Inferior parietal cortex (tissue), 1 donor: ENCODE measurements around the gene VPS35L.
"Not testable (repeated sequence)": the region's sequence is repeated elsewhere in the genome, so short reads cannot be mapped to it uniquely, and the experiment has no call there.

Source experiments
- DNase-seq: peaks from one replicate; pipeline ENCODE4 v3.0.0-alpha.2; 2016; ENCODE audit errors: extremely low spot score

Gene VPS35L

DNA sequence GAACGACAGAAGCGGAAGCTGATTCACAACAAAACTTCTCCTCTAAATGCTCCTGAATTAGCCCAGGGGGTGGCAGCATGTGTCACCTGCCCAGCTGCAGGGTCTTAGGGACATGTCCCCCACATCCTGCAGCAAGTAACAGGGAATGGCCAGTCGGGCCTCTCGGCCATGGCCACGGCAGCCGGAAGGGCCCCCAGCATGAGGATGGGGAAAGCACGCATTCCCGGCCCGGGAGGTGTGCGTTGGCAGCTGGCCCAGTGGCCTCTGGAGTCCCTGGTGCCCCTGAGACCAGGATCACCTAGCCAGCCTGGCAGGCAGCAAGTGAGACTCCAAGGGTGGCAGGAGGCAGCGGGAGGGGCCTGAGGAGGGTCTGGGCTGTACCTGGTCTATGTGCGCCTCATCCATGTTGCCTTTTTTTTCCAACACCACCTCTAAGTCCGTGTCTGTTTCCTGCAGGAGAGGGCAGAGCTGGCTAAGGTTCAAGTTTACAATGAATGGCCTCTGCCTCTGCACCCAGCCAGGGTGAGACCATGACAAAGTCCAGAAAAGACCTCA, 155.6 kb downstream of the VPS35L start:
- no peak for DNase-seq

DNA sequence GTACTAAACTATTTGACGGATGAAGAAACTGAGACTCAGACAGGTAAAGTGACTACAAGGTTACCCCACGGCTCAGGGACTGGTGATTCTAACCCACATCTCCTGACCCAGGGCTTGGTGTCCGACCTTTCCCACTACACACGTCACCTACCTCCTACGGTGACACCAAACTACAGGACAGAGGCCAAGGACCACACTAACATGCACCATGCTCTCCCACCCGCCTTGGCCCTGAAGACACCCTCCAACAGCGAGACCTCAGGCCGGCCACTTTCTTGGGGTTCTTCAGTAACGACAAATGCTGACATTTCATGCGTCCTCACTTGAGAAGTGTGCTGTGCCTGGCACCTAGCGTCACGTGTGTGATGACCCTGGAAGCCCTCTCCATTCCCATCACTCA, 156.1 kb downstream of the VPS35L start:
- DNase-seq = no peak

DNA sequence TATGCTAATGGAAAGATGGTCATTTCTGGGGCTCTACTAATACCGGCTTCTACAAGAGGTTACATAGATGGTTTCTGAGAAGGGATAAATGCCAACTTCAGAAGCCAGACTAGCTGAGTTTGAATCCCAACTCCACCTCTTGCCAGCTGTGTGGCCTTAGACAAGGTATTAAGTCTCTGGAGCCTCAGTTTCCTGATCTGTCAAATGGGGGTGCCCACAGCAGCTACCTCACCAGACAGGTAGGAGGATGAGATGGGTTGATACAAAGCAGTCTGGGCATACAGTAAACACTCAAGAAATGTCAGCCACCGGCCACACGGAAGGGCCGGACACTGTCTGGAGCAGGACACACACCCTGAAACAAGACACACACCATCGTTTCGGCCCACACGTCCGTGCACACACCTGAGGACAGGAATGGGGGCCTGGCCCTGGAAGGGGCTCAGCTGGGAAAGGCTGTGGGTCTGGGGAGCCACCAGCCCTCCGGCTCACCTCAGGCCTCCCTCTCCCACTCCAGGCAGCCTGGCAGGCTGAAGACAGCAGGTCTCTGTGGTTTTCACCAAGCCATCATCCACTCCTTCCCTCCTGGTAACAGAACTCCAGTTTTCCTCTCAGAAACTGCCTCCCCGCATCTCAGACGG, 157.0 kb downstream of the VPS35L start:
- no peak for DNase-seq

DNA sequence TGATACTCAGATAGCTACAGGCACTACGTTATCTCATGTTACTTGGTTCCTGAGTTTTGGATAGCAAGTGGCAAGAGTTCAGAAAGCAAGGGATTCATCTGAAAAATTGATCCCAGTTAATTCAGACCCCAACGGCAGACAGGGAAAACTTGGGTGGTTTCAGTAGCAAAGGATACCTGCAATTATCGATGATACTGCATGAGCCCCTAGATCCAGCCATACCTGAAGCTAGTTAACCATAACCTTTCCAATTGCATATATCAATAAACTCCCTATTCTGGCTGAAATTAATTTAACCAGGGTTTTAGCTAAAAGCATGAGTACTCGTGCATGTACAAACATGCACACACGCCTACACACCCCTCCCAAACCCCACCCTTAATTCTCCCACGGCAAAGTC, 158.2 kb downstream of the VPS35L start:
- DNase-seq = no peak

DNA sequence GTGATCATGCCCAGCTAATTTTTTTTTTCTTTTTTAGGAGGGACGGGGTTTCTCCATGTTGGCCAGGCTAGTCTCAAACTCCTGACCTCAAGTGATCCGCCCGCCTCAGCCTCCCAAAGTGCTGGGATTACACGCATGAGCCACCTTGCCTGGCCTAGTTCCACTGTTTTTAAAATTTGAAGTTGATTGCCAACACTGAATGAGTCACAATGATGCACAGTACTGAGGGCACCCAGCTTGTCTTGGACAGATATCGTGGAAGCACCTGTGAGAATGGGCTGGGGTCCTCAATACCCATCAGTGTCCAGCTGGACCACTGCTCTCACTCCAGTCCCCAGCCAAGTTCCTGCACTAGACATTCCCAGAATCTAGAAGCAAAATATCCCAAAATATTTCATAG, 160.1 kb downstream of the VPS35L start:
- DNase-seq = no peak

DNA sequence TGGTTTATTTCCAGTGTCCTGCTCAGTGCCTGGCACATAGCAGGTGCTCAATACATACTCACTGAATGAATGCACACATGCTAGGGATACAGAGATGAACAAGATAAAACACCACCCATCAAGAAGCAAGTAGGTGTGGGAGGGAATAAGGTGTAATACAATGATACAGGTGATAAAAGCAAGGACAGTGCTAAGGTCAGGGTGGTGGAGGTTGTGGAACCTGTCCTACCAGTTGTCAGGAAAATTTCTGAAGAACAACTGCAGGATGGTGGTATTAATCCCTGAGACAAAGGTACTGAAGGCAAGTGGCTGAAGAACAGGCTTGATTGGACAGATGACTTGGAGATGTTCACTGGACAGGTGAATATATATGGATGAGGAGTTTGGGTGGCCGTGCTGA, 160.7 kb downstream of the VPS35L start:
- no peak for DNase-seq

DNA sequence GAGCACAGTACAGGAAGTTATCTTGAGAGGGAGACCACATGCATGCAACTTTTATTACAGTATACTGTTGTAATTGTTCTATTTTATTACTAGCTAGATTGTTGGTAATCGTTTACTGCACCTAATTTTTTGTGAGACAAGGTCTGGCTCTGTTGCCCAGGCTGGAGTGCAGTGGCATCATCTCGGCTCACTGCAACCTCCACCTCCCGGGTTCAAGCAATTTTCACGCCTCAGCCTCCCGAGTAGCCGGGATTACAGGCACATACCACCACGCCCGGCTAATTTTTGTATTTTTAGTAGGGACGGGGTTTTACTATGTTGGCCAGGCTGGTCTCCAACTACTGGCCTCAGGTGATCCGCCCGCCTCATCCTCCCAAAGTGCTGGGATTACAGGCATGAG, 161.2 kb downstream of the VPS35L start:
- DNase-seq = not testable (repeated sequence)

DNA sequence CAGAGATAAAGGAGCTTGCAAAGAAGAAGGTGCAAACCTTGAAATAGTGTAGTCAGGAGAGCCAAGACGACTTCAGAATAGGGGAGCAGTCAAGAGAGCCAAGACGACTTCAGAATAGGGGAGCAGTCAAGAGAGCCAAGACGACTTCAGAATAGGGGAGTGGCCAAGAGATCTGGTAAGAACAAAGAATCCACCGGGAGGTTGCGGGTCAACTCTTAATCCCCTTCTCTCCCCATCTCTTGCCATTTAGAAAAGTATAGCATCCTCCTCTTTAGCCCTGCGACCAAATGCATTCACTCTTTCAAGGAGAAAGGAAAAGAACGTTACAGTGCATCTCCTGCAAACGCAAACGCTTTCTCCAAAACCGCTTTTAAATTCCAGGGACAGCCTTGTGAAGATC, 161.8 kb downstream of the VPS35L start:
- DNase-seq = no peak

DNA sequence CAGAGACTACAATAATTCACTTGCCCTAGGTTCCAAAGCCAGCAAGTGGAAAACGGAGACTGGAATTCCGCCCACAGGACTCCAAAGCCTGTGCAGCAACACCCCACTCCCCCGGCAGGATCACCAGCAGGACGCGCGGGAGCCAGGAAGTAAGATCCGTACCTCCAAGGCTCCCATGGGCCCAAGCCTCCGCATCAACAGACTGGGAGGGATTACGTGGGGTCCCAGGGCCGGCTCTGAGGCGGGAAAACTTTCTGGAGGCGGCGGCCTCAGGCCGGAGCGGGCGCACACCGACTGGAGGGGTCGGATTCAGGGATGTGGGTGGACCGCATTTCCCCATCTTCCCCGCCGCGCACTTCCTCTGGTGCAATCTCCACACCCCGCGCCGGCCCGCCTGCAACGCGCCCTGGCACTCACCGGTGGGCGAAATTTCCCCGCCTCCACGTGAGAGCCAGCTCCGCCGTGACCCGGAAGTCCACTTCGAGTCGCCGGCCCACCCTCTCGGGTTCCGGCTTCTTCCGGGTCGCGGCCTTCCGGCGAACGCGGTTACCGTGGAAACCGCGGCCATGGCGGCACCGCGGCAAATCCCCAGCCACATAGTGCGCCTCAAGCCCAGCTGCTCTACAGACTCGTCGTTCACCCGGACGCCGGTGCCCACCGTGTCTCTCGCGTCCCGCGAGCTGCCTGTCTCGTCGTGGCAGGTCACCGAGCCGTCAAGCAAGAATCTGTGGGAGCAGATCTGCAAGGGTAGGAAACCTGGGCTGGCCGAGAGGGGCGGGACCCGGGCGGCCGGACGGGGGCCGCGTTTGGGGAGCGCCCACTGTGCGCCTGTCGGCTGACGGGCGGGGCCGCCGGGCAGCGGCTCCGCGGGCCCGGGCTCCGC, 162.5 kb downstream of the VPS35L start, which contains the start of the genes IQCK and KNOP1:
Gene IQCK, plus strand, starts transcription at position 531 of the 883 bp plus-strand sequence. Its CDS starts 36 bp downstream, at position 567.
Gene KNOP1, minus strand, starts transcription at position 487 of the 883 bp plus-strand sequence. CDS start 3,192 bp downstream, outside the sequence.
- peak; percentile 89 for DNase-seq

DNA sequence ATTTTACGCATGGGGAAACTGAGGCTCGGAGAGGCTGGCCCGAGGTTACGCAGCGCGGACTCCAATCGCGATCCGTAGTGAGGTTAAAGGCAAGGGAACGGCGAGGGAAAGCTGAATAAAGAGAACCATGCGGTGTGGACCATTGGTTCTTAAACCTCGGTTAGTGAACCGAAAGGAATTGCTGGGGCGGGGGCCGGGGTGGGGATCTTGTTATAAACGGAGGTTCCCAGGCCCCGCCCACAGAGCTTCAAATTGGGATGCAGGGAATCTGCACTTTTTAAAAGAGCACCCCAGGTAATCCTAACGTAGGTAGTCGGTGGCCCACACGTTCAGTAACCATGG, 163.1 kb downstream of the VPS35L start:
- no peak for DNase-seq

DNA sequence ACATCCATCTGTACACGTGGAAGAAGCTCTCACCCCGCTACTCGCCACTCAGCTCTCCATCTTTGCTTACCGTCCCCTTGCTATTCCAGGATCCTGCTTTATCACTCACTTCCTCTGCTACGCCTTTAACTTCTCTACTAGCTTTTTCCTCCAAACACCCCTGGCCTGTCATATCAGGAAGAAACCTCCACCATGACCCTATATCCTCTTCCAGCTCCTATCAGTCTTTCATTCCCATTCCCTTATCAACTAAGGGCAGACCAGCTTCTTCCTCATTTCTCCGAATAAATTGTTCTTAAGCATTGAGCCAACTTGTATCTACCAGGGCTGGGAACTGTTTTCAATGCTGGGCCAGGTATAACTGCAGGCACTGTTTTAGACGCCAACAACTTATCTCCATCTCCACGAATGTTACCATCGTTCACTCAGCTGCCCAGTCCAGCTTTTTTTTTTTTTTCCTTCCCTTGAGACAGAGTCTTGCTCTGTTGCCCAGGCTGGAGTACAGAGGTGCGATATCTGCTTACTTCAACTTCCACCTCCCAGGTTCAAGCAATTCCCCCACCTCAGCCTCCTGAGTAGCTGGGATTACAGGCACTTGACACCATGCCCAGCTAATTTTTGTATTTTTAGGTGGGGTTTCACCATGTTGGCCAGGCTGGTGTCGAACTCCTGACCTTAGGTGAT, 166.9 kb downstream of the VPS35L start:
- no peak for DNase-seq

DNA sequence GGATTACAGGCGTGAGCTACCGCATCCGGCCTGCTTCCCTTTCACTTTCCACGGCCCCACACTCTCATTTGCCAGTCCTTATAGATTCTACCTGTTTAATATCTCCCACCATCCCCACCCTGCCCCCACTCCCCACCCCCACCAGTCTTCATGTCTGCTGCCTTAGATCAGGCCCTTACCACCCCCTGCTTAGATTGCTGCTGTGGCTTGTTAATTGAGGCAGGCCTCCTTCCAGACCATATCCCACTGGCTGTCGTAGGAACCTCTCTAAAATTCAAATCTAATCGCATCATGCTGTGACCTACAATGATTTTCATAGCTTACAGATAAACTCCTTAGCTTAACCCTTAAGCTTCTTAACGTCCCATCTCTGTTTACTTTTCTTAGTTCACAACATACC, 167.5 kb downstream of the VPS35L start:
- no peak for DNase-seq

DNA sequence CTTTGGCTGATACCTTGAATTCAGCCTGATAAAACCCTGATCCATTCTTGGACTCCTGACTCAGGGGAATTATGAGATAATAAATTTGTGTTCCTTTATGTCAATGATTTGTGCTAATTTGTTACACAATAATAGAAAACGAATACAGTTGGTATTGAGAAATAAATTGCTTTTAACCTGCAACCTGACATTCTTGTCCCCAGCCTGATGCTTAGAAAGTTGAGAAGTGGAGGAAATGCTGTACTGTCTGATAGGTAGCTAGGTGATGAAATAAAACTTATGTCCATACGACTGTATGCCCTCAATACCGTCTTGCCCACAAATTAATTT, 173.1 kb downstream of the VPS35L start:
- no peak for DNase-seq

DNA sequence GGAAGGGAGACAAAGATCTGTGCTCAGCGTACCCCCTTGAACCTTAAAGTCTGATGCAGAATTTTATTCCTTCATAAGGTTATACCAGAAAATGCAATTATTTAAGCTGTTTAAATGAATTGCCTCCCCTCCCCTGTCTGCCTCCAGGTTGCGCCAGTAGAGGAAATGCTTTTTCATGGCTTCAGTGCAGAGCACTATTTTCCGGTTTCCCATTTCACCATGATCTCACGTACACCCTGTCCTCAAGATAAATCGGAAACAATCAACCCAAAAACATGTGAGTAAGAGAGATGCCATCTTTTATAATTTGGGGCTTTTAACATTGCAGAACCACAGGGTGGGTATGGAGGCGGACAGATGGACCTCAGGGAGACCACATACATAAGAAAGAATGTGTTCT, 178.0 kb downstream of the VPS35L start:
- no peak for DNase-seq

DNA sequence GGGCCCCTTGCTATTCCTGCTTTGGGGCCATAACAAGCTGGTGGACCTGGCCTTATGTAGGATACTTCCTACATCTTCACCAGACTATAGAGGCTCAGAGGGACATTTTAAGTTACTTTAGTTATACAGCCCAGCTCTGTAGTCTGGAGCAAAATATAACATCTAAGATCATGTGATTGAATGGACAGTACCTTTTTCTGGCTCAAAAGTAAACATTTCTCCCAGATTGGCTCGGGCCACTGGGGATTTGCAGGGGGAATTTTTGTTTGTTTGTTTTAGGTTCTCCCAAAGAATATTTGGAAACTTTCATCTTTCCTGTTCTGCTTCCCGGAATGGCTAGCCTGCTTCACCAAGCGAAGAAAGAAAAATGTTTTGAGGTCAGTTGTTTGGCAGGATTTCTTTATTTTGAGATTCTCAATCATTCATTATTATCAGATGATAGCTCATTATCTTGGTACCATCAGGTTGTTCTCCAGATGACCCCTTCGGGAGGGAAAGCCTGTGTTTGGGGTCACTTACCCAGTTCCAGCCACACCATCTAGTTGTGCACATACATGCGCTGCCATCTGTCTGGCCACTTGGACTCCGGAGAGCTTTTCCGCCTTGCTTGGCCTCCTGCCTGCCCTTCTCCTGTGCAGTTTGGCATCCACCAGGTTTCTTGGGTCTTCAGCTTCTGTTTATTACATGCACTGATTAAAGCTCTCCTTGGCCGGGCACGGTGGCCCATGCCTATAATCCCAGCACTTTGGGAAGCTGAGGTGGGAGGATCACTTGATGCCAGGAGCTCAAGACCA, 179.8 kb downstream of the VPS35L start:
- DNase-seq = no peak

DNA sequence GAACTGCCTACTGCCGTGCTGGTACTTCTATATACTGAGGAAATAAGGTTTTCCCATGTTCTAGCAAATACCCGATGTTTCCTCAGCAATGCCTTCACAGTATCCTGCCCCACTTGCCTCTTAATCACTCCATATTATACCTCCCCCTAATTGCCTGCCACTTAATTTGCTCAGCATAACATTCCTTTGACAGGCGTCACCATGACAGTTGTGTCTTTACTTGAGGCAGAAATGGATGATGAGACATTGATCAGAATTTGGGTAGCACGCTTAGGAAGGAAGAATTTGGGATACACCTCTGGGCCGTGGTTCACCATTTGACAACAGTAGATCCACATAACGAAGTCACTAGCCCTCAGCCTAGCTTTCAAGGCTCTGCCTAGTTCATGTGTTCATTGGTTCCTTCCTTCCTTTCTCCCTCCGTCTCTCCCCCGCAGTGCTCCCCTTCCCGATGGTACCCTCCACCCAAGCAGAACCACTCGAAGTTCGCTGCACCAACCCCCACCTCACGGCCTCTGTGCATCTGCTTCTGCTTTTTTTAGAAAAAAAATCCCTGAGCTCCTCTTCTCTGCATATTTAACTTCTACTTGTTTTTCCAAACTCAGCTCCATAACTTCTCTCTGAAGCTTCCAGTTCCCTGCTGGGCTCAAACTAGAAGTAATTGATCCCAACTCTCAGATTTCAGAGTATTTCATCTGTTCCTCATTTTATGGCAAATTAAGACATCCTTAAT, 182.0 kb downstream of the VPS35L start:
- DNase-seq = no peak

DNA sequence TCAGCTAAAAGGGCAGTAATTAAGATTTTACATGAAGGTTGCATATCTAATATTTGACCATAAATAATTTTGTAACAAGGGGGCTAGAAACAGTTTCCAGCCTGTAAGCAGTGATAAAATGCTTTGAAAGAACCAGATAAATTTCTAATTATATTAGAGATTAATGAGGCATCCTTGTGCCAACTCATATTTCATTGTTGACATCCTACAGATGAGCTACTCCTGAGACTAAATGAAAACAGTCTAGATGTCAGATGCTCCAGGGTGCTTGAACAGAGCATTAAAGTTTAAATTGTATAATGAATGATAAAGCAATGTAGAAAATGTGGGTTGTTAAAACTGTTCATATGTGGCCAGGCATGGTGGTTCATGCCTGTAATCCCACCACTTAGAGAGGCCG, 185.9 kb downstream of the VPS35L start:
- DNase-seq = no peak

DNA sequence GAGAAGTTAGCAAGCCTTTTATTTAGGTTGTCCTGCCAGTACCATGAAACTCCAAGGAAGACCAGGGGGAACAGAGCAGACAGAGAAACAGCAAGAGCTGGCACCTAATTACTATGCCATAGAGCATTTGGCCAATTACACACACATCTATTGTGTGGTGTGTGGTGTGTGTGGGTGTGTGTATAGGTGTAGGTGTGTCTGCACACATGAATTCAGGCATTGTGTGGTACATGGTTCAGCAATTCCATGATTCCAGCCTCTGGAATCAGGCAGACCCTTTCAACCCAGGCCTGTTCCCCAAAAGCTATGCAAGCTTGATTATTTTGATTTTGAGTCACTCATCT, 188.3 kb downstream of the VPS35L start:
- no peak for DNase-seq

DNA sequence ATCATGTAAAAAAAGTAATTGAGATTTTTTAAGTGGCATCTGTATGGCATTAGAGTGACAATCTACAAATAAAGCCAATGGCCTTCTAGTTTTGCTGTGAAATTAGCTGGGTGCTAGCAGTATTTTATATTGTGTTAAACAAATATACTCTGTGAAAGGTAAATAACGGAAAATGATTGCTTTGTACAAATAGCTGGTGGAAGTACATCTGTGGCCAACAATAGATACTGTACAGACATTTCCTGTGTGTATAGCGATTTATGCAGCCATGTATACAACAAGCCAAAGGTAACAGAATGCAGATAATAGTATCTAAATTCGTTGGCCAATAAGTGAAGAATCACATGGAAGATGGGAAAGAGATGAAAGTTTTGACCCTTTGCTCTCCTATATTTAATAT, 189.2 kb downstream of the VPS35L start:
- DNase-seq = no peak

DNA sequence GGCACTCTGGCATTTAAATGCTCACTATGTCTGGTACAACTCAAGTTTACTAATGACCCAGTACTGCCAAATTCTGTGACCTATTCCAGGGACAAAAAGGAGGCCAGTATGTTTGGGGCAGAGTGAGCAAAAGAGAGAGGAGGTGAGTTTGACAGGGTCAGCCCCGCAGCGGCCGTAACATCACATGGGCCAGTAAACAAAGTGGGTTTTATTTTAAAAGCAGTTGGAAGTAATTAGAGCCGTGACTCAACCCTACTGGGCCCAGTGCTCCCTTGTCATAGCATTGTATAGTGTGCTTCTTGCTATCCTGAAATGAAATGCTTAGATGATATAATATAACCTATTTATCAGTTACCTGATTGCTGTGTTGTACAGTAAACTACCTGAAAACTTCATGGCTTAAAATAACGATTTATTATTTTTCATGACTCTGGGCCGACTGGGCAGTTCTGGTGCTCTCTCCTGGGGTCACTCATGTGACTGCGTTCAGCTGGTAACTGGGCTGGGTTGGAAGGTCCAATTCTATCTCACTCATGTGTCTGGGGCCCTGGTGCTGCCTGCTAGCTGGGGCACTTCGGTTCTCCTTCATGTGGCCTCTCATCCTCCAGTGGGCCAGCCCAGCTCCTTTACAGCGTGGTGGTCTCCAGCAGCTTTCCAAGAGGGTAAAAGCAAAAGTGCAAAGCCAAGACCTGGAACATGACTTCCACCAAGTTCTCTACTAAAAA, 189.9 kb downstream of the VPS35L start:
- DNase-seq = no peak
